NOMO-1 treated with dmso at 0.1 percent for 144 hours (cell line): ENCODE results near the gene RRAGC.
"Not testable (repeated sequence)": the region's sequence is repeated elsewhere in the genome, so short reads cannot be mapped to it uniquely, and the experiment has no call there.

Source experiments
- DNase-seq: peaks from one replicate; lab custom pipeline; 2025; ENCODE audit not compliant: unreplicated experiment; lab: John Stamatoyannopoulos, UW

Gene RRAGC

DNA sequence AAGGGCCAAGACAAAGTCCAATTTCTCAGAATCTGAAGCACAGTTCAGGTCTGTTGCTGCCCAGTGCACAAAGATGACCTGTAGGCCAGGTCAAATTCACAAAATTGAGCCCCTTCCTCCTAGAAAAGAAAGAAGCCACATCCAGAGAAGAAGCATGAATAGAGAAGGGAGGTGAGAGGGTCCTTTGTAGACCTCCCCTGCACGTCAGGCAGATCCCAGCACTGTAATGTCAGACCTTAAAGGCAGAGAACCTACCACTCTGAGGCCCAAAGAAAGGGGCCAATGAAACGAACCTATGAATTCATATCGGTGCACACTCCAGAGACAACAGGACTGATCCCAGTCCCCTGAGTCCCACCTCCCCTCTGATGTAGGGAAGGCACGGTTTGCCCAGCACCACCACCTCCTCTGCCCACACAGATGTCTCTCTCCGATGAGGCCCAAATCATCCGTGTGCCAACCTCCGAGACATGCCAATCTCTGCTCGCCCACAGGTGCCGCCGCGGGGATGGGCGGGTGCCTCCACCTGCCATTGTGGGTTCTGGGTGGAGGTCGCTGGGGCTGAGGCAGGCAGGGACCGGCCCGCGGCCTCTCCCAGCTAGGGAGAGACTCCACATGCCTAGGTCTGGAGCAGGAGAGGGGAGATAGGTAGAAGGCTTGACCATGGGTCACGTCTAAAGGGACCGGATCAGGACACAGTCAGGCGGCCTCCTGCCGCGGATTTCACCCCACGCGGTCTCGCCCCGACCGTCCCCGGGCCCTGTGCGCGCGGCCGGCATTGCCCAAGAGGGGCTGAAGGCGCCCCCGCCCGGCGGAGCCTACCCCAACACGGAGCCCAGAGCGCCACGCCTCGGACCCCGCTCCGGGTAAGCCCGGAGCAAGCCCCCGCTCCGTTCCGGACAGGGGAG lies 42.1 kb downstream of the RRAGC start:
- no peak for DNase-seq

DNA sequence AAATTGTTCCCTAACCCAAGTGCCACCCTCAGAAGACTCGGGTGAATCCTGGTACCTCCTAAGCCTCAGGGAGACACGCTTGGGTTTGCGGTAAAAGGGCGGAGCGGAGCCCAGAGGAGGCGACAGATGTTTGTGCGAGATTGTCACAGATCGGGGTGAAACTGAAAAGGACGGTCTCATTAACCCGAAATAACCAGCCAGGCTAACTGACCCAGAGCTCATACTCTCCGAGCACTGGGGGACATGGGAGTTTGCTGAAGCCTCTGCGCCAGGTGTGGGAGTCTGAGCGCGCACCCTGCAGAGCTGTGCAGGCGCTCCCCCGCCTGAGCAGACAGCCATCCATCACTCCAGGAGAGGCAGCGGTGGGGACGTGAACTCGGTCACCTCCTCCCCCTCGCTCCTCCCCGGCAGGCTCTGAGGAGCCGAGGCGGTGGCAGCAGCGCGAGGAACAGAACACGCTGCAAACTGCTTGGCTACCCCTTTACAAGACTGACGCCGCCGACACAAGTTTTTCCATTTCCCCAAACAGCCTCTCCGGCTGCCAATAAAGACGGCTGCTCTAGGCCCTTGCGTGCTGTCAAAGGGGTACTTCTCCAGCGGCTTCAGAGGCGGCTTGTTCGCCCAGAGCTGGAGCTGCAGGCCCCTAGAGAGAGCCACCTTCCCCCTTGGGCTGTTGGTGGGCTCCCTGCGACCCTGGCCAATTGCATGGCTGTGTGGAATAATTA lies 43.5 kb downstream of the RRAGC start:
- no peak for DNase-seq

DNA sequence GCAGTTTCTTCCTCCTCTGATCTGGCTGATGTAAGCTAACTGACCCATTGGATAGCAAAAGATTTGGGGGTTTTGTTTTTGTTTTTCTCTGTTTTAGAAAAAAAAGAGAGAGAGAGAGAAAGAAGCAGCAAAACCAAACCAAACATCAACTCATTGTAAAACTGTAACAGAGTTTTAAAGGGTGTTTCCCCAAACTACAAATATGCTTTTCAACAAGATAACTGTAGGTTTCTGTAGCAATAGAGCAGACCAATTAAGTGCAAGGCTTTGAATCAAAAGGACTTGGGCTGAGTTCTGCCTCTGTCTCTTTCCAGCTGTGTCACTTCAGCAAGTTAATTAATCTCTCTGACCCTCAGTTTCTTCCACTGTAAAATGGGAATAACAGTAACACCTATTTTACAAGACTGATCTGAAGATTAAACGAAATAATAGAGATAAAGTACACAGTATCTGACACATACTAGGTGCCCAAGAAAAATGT lies 44.5 kb downstream of the RRAGC start:
- no peak for DNase-seq

DNA sequence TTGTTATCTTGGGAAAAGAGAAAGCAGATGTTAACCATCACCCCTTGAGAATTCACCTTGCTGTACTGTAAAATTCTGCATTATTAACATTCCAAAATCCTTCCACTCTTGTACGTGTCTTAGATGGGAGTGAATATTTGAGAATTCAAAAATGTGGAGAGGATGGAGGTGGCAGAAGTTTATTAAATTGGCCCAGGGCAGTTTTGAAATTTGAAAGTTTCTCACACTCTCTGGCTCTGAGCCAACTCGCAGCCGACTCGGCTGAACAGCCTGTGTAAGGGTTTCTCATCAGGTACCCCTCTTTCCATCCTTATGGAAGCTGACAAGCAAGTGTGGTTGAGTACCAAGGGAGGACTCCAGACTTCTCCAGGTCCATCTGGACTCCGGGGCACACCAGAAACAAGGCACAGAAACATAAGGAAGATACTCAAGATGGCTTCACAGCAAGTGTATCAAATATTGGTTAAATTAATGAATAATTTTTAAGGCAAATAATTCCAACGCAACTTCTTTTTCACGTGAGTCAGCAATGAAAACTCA lies 45.1 kb downstream of the RRAGC start:
- DNase-seq, result no peak

DNA sequence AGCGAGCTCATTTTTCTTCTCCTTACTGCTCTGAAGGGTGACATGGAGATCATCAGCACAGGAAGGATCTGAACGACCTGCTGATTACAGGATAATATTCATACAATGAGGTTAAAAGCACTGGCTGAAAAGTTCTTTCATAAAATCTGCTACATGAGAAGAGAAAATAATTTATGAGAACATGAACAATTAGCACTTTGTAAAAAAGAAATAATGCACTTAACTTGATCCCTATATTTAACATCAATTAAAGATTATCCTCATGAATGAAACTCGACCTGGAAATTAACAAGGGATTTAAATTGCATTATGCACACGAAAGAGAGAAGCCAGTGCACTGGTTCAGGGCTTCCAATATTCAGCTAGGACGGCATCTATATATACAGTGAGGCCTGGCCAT lies 46.6 kb downstream of the RRAGC start:
- DNase-seq, result no peak

DNA sequence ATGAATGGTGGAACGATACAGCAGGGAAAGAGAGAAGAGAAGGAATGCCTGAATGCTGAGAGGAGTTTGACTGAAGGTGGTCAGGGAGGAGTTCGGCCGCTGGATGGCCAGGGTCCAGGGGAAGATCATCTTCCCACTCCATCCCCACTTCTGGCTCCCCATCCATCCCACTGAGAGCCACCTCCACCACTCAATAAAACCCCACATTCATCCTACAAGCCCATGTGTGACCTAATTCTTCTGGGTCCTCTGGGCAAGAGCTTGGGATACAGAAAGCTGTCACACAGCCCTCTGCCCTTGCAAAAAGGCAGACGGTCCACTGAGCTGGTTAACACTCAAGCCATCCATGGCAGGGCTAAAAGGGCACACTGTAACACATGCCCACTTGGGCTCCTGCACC lies 48.1 kb downstream of the RRAGC start:
- DNase-seq, result not testable (repeated sequence)

DNA sequence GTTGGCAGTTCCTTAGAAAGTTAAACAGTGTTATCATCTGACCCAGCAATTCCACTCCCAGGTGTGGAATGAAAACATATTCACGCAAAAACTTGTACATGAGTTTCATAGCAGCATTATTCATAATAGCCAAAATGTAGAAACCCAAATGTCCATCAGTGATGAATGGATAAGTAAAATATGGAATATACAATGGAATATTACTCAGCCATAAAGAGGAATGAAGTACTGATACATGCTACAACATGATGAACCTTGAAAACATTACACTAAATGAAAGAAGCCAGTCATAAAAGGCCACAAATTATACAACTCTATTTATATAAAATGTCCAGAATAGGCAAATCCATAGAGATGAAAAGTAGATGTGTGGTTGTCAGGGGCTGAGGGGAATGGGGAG lies 53.5 kb downstream of the RRAGC start:
- DNase-seq, result no peak

DNA sequence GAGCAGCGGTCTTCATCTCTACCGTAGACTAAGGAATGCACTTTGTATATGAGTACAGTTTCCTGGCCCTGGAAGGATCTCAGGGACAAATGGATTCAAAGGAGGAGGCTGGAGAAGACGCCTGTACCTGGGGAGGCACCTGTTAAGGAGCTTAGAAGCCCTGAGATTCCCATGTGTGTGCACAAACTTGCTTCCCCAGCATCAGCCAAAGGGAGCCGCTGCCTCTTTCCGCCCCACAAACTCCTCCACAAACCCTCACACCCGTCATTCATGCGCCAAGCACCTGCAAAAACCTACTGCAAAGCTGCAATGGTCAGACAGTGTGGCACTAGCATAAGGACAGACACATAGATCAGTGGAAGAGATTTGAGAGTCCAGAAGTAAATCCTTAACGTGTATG lies 54.5 kb downstream of the RRAGC start:
- no peak for DNase-seq

DNA sequence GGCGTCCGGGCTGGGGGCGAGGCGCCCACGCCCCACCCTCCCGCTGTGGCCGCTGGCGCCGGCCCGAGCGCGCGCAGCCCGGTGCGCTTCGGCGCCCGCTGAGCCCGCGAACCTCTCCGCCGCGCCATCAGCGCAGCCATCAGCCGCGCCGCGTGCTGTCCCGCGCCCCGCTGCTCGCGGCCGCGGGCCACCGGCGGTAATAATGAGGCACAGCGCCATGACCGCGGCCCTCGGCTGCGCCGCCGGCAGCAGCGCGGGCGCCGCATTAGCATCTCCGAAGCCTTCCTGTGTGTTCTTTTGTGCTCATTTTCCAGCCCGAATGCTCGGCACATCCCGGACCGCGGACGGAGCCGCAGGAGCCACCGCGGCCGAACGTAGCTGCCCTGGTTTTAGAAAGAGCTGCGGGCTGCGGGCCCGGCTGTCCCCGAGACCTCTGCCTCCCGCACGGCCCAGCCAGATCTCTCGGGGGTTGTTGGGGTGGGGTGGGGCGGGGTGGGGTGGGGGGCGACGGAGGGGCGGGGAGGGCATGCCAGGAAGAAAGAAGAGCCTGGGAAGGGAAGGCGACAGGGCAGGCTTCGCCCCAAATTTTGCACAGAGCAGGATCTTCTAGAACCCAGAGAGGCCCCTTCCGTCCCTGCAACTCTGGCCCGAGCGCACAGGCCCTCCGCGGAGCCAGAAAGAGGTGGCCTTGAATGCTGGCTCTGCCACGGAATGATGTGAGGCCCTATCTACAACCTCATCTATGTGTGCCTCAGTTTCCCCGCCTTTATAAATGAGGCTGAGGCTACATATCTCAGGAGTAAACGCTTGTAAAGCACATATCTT lies 55.3 kb downstream of the RRAGC start:
- no peak for DNase-seq

DNA sequence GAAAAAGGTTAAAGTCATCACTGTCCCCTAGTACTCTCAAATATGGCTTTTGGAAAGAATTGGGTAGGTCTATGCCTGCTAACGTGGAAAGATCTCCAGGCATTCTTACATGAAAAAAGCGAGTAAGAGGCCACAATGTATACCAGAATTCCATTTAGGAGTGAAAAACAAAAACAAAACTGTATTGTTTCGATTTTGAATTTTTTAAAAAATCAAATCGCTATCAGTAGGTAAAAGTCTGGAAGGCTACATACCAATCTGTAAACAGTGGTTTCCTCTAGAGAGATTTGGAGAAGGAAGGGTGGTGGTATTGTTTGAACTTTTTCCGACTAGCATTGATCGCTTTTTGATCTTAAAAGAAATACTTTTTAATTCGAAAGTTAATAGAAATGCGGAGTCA lies 55.9 kb downstream of the RRAGC start:
- no peak for DNase-seq

DNA sequence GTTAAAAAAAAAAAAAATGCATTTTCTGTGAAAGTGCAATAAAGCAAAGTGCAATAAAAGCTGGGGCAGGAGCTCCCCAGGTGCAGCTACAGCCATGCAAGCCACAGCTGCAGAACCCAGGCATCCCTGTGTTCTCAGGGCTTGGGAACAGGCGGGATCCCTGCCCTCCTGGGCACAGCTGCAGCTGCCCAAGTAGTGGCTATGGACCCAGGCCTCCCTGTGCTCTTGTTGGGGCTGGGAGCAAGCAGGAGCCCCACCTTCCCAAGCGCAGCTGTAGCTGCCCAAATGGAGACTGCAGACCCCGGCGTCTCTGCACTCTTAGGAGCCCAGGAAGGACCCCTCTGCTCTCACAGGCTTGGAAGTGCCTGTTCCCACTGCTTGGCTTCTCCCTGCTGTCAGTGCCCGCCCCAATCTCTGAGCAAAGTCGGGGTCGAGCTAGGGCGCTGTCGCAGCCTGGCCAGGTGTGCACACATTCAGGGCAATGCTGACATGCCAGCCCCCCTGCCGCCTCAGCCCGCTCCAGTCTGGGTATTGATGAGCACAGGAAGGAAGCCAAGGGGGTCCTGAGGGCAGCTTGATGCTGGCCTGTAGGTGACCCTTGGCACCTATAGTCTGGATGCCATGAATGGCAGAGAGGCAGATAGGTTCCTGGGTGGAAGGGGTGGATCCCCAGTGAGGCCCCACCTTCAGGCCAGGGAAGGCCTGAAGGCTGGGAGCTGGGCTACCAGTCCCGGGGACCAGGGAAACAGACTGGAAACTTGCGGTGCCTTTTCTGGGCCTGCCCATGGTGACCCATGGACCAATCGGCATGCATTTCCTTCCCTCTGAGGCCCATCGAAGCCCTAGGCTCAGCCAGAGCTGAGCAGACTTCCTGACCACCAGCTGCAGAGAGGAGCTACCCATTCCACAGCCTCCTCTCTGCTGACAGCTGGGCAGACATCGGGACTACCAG lies 58.6 kb downstream of the RRAGC start:
- no peak for DNase-seq

DNA sequence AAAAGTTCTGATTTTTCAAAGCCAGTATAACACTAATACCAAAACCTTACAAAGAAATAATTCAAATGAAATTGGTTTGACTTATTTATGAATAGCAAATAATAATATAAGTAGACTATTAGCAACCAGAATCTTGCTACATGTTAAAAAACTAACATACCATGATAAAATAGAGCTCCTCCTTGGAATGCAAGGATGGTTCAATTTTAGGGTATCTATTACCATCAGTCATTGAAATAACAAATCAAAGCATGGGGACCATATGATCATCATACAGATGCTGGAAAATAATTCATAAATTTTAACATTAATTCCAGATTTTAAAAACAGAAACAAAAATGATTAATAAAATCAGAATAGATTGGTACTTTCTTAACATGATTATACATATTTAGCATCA lies 66.3 kb downstream of the RRAGC start:
- DNase-seq, result no peak

DNA sequence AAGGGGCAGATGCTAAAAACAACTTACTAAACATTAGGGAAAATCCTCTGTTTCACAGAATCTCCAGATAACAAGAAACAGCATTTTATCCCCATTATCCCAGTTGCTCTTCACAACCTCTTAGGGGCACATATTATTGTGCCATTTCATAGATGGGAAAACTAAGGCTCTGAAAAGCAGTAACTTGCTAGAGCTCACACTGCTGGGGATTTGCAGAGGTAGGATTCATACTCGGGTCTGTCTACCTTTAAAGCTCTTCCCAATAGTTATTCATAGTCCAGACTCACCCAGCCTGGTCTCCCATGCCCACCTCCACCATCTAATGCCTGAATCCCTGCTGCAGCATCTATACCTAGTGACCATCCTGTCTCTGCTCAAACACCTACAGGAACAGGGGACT lies 67.7 kb downstream of the RRAGC start:
- DNase-seq, result no peak

DNA sequence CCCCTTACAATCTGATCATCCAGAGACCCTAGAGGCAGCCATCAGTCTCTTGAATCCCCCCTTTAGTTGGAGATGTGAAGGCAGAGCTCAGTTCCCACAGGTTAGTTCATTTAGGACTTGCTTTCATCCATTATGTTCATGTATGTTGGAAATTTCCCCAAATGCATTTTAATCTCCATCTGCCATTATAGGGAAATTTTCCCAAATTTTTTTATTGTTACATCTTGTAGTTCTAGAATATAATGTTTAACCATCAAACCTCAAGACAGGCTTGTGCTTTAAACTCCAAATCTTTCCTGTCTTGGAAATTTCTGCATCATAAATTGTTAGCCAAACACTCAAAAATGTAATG lies 68.4 kb downstream of the RRAGC start:
- no peak for DNase-seq

DNA sequence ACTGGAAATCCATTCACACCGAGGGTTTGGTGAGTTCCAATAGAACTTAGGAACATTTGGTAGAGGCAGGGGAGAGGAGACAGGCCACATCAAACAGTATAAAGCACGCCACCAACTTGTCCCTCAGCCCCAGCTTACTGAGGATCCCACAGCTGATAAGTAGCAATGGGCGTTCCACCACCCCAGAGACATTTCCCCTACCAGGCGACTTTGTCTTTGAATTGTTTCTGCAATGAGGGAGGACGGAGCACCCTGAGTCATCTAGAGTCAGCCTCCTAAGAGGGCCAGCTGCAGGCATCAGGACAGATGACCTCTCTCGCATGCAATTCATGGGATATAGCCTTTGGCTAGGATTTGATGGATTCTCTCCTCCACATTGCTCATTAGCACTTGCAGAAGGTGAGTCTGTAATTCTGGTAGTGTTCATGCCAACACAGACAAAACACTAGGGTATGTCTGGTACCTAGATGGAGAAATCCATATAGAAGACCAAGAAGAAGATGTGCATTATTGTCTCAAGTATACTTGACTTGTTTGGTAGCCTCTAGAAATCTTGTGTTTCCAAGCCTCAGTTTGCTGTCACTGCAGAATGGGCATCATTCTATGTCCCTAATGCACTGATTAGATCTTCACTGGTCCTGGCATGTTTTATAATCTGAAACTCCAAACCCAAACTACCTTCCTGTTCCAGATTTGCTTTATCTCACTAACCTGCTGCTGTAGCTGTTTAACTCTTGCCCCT lies 69.0 kb downstream of the RRAGC start:
- DNase-seq, result no peak

DNA sequence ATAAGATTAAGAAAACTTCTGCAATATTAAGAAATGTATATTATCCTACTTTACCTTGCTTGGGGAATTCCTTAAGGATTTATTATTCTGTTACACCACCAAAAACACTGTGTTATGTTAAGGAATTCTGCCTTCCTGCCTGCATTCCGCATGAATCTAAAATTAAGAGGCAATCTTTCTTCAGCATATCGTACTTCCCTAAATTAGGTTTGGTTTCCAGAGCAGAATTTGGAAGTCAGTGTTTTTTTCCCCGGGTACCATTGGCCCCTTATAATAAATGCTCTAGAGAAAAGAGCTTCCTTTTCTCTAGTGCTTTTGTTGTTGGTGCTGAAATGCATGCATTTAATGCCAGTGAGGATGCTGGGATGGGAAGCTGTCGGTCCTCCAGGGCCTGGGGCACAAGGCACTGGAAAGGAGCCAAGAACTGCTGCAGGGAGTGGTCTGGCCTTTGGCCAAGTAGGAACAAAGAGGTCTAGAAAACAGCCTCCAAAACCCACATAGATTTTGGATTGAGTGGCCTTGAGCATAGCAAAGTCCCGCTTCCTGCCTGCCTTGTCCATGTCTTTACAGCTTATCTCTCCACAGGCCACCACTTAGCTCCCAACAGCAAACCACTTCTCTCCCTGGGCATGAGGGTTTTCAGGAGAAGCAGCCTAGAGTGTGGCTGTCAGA lies 69.9 kb downstream of the RRAGC start:
- DNase-seq, result no peak

DNA sequence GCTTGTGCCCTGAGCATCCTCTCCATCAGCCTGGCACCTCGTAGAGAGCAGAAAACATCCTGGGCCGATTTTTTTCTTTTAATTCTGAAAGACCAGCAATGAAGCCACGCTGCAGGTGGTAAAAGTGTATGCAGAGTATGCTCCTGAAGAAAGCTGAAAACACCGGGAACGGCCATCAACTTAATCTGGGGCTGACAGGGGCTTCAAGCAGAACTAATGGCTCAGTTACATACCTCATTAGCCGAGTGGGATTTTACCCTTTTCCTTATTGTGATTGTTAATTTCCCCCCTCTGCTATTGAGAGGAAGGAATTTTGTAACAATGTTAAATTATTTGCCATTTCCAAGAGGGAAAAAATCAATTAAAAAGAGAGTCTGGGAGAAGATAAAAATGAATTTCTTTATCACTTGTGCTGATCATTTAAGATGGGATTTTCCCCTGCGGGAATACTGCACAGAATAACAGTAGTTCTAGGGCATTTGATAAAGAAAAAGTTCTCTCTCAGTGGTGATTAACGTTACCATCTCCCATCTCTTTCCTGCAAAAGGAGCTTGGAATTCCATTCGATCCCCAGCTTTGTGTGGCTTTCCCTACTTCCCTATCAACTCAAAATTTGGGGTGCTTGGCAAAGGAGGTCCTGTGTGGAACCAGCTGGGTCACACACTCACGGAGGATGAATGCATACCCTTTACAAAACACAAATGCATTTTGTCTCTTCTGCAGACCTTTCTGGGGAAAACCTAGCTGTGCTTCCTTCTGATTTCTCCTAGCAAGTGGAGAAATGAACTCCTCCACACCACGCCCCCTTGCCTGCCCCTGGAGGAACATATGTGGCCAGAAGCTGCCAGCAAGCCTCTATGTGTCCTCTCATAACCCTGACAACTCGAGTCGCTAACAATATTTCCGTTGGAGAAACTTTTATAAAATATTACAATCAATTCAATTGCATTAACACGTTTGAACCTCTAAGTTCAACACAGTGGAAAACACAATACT lies 70.9 kb downstream of the RRAGC start:
- DNase-seq, result no peak
